Stimulated activated CD8-positive, alpha-beta memory T cell treated with anti-CD3 and anti-CD28 coated beads, Interleukin-7, amount 100 ng/mL, for 24 hours (primary cell): Measurements from ENCODE around the gene MEOX1.

Experiments used
- DNase-seq: peaks from one replicate; pipeline ENCODE4 v3.0.0-alpha.2; 2020; ENCODE audit warnings: low read depth

MEOX1 gene

GRCh38 chr17:43655693-43656255 is 5.9 kb downstream of the MEOX1 start:
- no peak for DNase-seq

GRCh38 chr17:43652124-43652480 is 9.6 kb downstream of the MEOX1 start:
- DNase-seq: no peak

DNA sequence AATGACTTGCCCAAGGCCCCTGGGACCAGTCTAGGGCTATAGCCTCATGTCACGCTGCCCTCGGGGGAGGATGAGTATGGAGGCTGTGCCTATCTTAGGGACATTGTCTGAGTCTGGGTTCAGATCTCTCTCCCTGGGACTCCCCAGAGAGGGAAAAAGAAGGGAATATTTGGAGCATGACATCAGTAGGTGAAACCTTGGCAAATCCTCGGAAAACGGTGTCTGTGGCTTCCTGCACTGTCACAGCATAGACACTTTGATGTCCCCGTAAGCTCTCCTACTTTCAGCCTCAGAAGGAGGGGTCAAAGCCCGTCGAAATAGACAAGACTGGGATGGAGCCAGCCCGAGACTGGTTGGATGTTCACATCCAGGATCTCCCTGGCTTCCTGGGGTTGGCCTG is 11.3 kb downstream of the MEOX1 start:
- DNase-seq: no peak

DNA sequence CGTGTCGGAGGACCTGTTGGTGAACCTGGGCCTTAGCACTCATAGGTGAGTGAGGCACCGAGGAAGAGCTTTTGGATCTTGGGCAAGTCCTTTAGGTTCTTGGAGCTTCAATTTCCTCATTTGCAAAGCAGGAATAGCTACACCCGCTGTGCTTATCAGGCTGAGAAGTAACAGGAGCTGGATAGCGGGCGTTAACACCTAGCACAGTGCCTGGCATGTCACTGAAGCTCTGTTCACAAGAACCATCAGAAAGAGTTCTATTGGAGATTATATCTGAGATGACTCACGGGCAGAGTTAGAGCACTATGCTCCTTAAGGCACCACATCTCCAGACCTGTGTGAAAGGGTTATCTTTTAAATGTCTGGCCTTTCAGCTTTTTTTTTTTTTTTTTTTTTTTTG is 12.8 kb downstream of the MEOX1 start:
- no peak for DNase-seq

GRCh38 chr17:43645765-43646481 is 15.8 kb downstream of the MEOX1 start:
- DNase-seq: no peak

GRCh38 chr17:43645450-43645764 is 16.3 kb downstream of the MEOX1 start:
- no peak for DNase-seq

DNA sequence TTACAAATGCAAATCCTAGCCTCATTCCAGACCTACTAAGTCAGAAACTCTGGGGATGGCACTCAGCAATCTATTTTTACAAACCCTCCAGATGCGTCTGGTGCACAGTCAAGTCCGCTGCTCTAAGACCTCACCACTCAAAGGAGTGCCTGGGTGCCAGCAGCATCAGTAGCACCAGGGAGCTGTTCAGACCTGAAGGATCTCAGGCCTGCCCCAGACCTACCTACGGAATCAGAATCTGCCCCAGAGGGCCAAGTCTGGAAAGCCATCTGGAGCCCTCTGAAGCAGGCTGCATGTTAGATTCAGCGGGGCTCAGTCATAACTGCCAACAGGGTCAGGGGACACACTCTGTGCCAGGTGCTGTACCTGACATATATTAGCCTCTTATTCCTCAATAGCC is 17.6 kb downstream of the MEOX1 start:
- no peak for DNase-seq

GRCh38 chr17:43641416-43641815 is 20.3 kb downstream of the MEOX1 start:
- no peak for DNase-seq

GRCh38 chr17:43640491-43641252 is 21.1 kb downstream of the MEOX1 start:
- no peak for DNase-seq

- no peak for DNase-seq
Measured at GRCh38 chr17:43637563-43638323, 24.0 kb downstream of the MEOX1 start.

DNA sequence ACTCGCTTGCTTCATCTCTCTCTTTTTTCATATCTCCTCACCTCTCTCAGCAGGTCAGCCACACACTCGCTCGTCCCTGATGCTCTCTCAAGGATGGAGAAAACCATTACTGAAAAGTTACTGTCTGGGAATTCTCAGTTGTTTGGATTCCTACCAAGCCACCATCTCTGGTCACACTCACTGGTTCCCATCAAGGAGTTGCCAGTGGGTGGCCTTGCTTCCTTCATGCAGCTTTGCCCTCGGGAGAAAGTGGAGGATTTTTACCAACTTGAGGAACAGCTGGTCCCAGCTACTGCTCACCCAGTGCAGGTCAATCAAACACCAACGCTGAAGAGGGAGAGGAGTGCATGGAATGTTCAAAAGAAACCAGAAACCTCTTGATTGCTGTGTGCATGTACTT is 25.3 kb downstream of the MEOX1 start:
- no peak for DNase-seq

DNA sequence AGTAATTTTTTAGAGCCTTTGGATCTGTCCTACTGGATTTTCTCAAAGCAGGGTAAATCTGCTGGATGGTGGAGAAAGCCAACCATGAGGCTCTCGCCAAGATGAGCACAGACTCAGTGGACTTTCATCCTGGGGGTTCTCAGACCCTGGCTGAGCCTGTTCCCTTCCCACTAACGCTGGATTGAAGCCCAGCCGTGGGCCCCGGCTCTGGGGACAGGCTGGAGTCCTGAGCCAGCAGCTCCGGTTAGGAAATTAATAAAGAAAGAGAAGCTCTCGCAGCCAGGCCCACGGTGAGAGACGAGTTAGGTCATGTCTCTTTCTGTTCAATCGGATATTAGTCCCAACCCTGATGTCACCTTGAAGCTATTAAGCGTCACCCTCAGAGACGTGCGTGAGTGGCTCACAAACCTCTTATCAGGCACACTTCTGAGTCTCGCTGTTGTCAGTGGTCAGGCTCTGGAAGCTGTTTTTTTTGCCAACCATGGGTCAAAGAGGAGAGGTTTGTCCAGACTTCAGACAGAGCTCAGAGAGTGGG is 27.1 kb downstream of the MEOX1 start:
- no peak for DNase-seq

DNA sequence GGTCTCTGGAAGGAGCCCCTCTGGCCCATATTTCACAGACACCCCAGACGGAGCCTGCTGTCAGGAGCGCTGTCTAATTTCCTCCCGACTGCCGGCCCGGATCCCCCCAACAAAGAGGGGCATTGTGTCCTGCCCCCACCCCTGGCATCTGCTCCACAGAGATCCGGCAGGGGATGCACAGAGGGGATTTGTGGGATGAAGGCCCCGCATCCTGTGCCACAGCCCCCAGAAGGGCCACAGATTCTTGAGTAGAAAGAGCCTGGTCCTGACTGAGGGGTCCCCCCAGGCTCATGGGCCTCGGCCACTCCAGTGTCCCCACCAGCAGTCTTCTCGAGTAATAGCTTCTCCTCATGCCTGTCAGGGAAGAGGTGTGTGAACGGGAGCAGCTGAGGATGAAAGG is 29.5 kb downstream of the MEOX1 start:
- DNase-seq: no peak

GRCh38 chr17:43631429-43631828 is 30.3 kb downstream of the MEOX1 start:
- no peak for DNase-seq

DNA sequence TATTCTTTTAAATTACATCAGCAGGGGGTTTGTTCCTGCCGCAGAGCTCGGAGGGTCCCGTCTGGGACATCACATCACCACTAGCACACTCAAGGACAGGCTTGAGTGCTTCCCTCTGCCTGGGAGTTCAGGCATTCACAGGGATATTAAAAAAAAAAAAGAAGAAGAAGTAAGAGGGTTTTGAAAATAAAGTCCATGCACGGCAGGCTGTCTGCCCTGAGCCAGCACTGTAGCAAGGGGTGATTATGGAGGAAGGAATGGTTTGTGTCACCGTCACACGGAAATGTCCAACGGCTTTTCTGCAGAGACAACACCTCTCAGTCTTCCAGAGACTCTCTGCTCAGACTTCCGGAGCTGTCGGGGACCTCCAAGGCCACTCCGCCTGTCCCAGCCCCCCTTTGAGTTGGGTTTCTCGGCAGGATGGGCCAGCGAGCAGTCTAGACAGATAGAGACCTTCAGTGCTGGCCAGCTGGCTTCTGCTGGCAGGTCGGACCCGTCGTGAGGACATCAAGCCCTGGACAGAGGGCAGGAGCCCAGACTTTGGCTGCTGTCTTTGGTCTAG is 33.6 kb downstream of the MEOX1 start:
- DNase-seq: no peak

GRCh38 chr17:43627653-43628052 is 34.1 kb downstream of the MEOX1 start:
- DNase-seq: no peak

GRCh38 chr17:43626023-43626422 is 35.7 kb downstream of the MEOX1 start:
- no peak for DNase-seq

- no peak for DNase-seq
Measured at GRCh38 chr17:43625606-43626005, 36.1 kb downstream of the MEOX1 start.

GRCh38 chr17:43620581-43620980 is 41.1 kb downstream of the MEOX1 start:
- no peak for DNase-seq

DNA sequence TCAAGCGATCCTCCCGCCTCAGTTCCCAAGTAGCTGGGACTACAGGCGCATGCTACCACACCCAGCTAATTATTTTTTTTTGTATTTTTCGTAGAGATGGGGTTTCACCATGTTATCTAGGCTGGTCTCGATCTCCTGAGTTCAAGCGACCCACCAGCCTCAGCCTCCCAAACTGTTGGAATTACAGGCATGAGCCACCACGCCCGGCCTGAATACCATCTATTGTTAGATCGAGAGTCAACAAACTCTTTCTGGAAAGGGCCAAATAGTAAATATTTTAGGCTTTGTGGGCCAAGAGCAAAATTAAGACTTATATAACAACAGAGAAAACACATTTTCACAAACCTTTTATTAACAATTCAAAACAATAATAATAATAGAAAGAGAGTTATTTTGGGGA is 41.6 kb downstream of the MEOX1 start:
- no peak for DNase-seq

- DNase-seq: no peak
Measured at GRCh38 chr17:43619705-43620104, 42.0 kb downstream of the MEOX1 start.

- DNase-seq: no peak
Measured at GRCh38 chr17:43618276-43618675, 43.4 kb downstream of the MEOX1 start.
